NCI-H187 treated with DMSO at 0.1 percent for 48 hours (cell line): ENCODE data around the gene LGALS12.
"Not testable (repeated sequence)": the region's sequence is repeated elsewhere in the genome, so short reads cannot be mapped to it uniquely, and the experiment has no call there.

Experiments used
- DNase-seq: peaks from one replicate; lab custom pipeline; 2025; lab: John Stamatoyannopoulos, UW

Gene LGALS12

DNA sequence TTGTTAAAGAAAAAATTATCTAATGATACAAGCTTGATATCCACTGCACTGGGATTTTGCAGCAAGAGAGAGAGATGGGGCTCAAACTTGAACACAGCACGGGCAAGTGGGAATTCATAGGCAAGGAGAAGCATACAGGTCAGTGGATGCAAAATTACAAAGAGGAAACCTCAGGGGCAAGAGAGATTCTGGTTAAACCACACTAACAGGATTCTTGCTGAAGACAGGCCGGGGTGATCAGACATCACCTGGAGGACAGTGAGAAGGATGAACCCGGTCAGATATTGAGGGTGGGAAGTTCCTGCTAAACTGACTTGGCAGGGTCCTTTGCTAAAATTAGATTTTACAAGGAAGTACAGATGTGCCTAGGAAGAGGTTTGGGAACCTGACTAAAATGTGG is 28.2 kb downstream of the LGALS12 start:
- no peak for DNase-seq

DNA sequence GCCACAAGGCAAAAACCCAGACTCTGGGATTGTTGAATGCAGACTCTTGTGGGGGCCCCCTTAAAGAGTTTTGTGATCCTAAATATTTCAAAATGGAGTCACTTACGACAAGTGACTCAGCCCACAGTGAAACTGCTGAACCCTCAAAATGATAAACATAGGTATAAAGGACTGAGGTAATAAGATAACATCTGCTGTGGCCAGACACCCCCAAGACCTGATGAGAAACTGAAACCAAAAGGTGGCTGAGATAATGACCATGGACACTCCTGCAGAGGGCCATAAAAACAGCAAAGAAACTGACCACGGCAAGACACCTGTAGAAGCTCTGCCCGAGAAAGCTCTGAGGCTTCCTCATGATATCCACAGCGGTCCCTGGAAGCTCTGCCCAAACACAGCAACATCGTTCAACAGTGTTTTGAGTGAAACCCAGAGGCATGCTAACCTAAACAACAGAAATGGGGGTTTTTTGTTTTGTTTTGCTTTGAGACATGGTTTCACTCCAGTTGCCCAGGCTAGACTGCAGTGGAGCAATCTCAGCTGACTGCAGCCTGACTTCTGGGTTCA is 29.1 kb downstream of the LGALS12 start:
- DNase-seq: no peak

DNA sequence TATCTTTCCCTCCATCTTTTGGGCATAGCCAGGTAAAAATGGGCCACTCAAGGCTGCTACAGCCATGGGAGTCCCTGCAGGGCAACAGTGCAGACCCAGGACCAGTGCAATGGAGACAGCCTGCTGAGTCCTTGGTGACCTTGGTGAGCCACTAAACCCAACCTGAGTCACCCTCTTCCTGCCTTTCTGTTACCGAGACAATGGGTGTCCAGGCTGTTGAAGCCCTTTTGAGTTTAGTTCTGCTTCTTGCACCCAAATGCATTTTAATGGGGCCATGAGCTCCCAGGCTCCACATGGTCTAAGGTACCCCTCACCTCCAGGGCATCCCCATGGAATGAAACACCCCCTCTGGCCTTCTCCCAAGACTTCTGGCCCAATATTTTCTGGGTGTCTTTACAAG is 29.9 kb downstream of the LGALS12 start:
- DNase-seq: no peak

DNA sequence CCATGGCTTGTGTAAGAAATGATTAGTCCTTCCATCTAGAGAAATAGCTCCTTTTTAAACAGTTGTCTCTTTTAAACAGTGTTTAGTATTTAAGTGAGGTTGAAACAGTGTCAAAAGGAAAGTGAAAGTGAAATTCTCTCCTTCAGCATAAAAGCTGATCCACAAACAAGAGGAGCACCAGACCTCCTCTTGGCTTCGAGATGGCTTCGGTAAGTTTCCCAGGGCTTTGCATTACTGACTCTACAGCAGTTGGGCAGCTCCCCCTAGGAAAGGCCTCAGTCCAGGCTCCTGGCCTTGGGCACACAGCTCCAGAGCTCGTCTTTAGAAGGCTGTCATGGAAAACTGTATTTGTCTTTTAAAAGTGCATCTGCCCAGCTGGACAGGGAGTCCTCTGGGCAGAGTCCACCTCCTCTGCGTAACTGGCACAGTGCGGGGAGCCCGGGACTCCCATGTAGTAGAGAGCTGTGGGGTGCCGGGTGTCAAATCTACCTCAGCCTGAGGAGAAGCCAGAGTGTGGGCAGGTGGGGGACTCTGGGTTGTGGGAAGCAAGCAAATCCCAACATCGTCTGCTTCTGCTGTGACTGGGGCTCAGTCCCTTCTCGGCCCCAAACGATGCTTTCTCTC is 30.9 kb downstream of the LGALS12 start, which contains the start of gene PLAAT4:
TSS of gene PLAAT4 (plus strand) at position 140 of the 624 bp plus-strand sequence. CDS start at position 201, 61 bp downstream.
- no peak for DNase-seq

DNA sequence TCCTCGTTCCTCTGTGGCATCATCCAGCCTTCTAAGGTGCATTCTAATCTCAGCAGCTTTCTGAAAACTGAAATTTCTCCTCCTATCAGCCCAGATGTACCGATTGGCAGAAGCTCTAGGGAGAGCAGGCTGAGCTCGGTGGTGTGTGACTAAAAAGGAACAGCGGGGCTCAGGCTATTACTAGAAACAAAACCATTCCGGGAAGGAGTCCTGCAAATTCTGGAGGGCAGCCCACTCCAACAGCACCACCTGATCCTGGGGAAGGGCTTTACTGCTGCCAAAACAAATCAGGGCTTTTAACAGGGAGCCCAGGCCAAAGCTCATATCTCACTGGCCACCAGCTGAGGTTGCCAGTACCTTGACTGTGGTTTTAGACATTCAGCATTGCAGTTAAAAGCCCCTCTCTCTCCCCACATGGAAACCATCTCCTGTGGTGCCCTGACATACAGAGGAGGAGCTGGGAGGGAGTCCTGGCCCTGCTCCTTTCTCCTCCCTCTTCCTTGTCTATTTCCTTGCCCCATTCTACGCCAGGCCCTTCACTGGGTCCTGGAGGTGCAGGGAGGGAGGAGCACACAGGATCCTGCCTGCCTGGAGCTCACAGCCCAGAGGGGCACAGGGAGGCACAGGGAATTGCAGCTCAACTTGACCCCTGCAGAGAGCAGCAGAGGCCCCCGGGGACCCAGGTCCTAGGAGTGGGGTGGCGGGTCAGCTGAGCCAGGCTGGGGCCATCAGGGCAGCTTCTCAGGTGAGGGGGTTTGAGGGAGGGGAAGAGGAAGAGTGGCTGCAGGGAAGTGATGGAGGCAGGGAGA is 31.6 kb downstream of the LGALS12 start:
- DNase-seq: no peak

DNA sequence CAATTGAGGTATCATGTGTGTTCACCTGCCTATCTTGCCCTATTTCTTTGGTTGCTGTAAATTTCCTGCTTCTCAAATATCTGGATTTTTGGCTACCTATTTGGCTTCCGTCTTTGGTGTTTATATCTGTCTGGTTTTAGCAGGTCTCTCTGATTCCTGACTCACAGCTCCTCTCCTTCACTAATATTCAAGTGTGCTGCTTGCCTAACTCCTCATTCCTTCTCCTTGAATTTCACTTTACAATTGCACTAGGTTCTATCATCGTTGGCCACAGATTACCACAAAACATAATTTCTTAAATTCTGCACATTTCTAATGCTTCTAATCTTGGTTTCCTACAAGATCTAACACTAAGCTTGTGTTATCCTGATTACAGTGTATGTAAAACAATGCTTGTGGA is 36.6 kb downstream of the LGALS12 start:
- DNase-seq: not testable (repeated sequence)

DNA sequence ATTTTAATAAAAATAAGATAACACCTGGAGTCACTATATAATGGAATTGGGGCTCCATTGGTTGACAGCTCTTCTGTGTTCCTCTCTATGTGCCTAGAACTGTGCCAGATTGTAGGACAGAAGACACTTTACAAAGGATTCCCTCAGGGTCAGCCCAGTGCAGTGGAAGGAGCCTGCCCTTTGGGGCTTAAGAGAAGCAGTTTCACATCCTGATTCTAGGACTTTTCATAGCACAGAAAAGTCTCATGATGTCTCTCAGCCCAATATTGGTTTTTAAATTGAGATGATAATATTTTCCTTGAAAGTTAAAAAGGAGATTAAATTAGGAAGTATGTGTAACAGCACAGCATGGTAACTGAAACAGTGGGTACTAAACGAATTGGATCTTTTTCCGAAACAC is 37.8 kb downstream of the LGALS12 start:
- DNase-seq: no peak

DNA sequence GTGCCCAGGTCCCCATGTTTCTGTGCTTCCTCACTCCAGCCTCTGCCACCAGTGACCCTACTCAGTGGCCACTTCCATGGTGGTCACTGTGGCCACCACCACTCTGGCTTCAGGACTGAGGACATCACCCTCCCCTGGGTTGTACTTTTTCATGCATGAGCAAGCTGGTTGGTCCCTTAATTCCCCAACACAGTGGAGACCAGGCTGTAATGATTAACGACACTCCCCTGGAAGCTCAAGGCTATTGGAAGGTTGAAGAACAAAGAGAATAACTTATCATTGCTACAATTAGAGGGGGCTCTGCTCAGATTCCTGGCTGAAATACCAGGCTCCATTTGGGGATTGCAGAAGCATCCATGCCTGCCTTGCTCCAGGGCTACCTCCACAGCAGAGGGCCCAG is 41.2 kb downstream of the LGALS12 start:
- DNase-seq: no peak

DNA sequence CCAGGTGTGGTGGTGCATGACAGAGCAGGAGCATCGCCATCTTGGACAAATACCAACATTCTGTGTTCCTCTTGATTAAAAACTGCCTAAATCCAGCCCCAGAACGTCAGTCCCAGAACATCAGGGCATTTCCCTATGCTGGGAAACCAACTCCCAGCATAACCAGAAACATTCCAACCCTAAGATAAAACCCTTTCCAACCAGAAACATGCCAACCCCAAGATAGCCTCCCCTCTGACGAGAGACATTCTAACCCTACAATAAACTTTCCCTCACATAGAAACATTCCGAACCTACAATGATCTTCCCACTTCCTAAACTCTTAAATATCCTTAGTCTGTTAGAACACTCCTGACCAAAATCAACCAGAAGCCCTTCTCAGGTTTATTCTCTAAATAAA is 42.3 kb downstream of the LGALS12 start:
- no peak for DNase-seq

DNA sequence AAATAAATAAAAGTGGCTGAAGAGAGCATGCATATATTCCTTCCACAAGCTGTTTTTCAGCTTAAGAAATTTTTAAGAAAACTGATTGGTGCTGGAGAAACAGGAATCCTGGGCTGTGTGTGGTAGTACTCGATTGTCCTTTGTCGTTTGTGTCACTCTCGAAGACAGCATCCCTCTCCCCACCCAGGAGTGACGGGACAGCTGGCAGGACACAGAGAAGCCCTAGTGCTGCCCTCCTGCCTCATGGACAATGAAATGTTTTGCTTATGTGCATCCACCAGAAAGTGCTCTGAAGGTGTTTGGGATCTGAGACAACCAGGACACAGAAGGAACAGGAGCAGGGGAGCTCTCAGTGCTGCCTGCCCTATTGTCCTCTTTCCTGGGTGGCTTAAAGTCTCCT is 43.5 kb downstream of the LGALS12 start:
- no peak for DNase-seq

DNA sequence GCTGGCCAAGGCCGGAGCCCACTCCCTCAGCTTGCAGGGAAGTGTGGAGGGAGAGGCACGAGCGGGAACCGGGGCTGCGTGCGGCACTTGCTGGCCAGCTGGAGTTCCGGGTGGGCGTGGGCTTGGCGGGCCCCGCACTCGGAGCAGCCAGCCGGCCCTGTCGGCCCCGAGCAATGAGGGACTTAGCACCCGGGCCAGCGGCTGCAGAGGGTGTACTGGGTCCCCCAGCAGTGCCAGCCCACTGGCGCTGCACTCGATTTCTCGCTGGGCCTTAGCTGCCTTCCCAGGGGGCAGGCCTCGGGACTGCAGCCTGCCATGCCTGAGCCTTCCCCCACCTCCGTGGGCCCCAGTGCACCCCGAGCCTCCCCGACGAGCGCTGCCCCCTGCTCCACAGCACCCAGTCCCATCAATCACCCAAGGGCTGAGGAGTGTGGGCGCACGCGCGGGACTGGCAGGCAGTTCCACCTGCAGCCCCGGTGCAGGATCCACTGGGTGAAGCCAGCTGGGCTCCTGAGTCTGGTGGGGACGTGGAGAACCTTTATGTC is 44.3 kb downstream of the LGALS12 start:
- DNase-seq: not testable (repeated sequence)

DNA sequence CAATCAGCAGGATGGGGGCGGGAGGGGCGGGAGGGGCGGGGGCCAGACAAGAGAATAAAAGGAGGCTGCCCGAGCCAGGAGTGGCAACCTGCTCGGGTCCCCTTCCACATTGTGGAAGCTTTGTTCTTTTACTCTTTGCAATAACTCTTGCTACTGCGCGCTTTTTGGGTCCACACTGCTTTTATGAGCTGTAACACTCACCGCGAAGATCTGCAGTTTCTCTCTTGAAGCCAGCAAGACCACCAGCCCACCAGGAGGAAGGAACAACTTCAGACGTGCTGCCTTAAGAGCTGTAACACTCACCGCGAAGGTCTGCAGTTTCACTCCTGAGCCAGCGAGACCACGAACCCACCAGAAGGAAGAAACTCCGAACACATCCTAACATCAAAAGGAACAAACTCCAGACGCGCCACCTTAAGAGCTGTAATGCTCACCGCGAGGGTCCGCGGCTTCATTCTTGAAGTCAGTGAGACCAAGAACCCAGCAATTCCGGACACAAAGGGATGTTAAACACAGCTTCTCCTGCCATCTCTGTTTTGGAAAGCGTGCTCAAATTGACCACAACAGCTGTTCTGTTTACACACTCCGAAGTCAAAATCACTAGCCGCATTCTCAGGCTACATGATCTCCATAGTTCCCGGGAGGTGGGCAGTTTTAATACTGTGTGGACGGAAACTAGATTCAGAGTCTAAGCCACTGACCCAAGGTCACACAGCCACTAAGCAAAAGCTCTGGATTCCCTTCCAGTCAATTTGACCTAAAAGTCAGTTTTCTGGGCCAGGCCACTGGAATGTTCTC is 45.4 kb downstream of the LGALS12 start:
- DNase-seq: no peak

DNA sequence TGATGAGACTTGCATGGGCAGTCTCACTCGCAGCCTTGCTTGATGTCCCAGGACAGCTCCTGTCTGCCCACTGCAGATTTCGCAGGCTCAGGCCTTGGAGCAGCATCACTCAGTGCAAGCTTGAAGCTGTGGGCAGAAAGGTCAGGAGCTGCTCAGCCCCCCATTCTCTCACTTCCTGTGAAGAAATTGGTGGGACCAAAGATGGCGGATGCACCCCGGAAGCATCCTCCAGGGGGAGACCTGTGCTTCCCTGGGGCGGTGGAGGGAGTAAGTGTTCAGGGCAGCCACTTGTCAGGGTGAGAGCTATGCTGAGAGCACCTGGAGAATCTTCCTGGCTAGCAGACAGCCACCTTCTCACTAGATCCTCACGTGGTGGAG is 46.0 kb downstream of the LGALS12 start:
- DNase-seq: no peak

DNA sequence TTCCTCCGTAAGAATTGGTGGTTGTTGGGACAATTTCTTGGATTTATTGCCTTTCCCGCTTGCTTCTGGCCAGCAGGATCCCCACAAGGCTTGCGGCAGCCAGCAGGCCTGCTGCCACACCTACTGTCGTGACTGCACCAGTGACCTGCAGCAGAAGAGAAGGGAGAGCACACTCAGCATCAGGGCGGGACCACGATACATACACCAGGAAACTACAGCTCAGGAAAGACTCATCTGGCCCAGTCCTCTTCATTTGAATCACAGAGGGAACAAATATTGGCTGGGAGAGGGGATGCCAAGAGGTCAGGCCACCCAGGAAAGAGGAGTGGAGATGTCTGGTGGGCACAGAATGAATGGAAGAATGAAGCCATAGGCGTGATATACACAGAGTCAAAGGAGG is 47.0 kb downstream of the LGALS12 start:
- DNase-seq: no peak

DNA sequence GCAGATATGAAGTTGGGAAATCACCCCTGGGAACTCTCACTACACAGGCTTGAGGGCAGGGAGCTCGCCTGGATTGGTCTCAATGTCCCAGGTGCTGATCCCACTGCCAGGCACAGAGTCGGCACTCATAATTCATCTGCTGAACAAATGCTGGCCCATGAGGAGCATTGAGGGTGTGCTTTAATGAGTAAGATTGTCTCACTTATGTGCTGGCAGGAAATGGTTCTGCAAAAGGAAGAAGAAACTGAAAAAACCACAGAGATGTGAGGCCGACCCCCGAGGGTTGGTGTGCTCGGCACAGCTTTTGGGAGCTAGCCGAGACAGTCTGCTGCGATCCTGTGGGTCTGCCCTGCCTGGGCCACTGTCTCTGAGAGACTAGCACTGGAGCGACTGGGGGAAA is 47.9 kb downstream of the LGALS12 start:
- DNase-seq: no peak

DNA sequence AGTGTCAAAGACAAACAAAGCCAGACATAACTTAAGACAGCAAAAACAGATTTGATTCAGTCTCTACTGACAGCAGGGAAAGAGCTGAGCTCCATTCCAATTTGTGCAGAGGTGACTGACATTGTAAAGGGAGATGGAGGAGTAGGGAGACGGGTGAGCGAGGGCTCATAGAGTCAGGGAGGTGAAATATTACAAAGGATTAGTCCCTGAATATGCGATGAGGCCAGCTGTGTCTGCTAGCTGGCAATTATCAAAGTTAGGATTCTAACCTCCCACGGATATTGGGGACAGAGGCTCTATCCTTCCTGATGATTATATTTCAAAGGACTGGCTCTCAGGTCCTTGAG is 49.0 kb downstream of the LGALS12 start:
- no peak for DNase-seq

DNA sequence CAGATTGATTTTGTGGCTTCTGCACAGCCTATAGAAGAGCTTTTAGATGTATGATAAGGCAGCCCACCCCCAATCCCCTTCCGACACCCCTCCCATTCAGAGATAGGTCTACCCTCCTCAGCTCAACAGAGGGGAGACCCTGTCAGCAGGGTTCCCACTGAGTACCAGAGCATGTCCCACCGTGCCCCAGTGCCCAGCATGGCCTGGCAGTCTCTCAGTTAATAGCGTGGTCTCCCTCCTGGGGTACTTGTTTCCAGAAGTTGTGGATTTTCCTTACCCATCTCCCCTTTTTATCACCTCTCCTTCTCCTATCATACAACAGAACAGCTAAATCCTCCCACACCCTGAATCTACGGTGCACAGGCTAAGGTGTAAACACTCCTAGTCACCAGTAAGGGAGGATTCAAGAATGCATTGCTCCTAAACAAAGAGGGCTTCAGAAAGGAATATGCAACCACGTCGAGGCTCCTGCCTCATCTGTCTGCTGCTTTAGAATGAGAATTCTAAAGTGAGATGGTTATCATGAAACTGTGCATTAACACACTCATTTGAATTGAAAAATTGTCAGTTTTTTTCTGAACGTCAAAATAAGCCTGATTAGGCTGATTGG is 50.6 kb downstream of the LGALS12 start:
- no peak for DNase-seq

DNA sequence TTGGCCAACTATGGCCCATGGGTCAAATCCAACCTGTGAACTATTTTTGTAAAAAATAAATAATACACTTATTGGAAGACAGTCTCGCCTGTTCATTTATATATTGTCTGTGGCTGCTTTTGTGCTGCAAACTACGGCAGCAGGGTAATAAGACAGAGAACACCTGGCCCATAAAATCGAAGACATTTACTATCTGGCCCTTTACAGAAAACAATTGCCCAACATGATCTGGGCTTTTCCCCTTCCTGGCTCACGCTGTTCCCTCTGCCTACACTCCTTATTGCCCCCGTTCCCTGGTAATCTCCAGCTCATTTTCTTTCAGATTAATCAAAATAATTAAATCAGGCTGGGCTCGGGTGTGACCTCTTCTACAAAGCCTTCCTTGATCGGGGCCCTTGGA is 51.7 kb downstream of the LGALS12 start:
- DNase-seq: no peak

DNA sequence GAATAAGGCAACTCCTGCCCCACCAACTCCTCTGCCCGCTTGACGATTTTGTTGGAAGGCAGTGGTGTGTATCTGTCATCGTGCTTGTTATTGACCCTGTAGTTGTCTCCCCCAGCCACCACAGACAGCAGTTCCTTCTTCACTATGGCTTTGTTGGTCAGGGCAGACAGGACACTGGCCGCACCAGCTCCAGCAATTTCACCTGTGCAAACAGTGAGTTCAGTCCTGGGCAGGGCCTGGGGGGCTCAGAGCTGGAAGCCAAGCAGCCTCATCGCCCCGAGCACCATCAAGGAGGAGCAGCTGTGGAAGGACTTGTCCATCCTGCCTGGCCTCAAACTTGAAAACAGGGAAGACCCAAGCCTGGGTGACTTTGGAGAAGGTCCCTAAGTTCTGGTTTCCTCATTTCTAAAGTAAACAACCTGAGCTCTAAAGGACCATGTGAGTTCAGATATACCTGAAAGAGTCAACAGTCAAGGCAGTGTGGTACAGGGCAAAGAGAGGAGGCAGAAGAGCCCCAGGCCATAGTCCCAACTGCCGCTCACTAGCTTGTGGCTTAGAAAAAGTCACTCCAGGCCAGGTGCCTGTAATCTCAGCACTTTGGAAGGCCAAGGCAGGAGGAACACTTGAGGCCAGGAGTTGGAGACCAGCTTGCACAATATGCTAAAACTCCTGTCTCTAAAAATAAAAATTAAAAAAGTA is 52.7 kb downstream of the LGALS12 start:
- no peak for DNase-seq

DNA sequence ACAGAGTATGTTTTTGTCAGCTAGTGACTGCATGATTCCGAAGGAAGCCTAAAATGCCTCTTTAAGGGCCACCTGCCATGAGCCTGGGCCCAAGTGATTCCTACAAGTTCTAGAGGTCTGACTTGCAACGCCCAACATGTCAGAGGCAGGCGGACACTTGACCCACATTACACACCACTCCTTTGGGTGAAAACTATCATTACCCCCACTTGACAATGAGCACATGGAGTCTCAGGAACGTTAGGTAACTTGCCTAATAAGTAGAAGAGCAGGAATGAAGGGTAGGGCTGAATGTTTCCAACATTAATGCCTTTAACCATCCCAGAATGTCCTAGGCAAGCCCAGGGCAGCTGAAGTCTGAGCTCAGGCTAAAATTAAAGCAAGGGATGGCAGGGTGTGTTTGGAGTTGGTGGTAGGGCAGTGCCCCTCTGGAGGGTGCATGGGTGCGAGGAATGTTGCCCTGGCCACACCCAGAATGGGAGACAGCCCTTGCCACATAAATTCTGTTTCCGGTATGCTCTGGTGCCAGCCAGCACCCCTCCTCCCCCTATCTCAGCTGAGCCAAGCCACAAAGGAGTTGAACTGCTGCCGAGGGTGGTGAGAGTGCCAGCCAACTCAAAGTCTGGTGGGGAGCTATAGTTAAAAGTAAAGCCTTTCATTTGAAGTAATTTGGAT is 54.8 kb downstream of the LGALS12 start:
- no peak for DNase-seq
